MV-4-11 (cell line): ENCODE measurements around the gene KRT222.

Experiments used
- DNase-seq: peaks from one replicate; lab custom pipeline; 2025; lab: John Stamatoyannopoulos, UW

The KRT222 gene

GRCh38 chr17:40658396-40658795 lies 6.6 kb downstream of the KRT222 start:
- no peak for DNase-seq

GRCh38 chr17:40651939-40652338 lies 13.0 kb downstream of the KRT222 start:
- DNase-seq = no peak

GRCh38 chr17:40648384-40648968 lies 16.5 kb downstream of the KRT222 start:
- DNase-seq = no peak

- peak; percentile 60 for DNase-seq
Measured at GRCh38 chr17:40647624-40648383, 17.2 kb downstream of the KRT222 start, which contains the start of gene SMARCE1. SMARCE1 (minus strand) TSS chr17:40647818; CDS start chr17:40645802, 2,016 bp downstream.

GRCh38 chr17:40646791-40647623 lies 18.0 kb downstream of the KRT222 start:
- DNase-seq = peak; percentile 28

- no peak for DNase-seq
Measured at GRCh38 chr17:40645943-40646342, 19.0 kb downstream of the KRT222 start.

GRCh38 chr17:40645291-40645690 lies 19.7 kb downstream of the KRT222 start:
- DNase-seq = no peak

GRCh38 chr17:40637931-40638330 lies 27.0 kb downstream of the KRT222 start:
- DNase-seq = no peak

- no peak for DNase-seq
Measured at GRCh38 chr17:40633871-40634270, 31.1 kb downstream of the KRT222 start.

GRCh38 chr17:40632216-40632615 lies 32.8 kb downstream of the KRT222 start:
- DNase-seq = no peak

- no peak for DNase-seq
Measured at GRCh38 chr17:40629842-40630241, 35.1 kb downstream of the KRT222 start.

GRCh38 chr17:40625311-40625710 lies 39.7 kb downstream of the KRT222 start:
- no peak for DNase-seq

- DNase-seq = no peak
Measured at GRCh38 chr17:40623419-40624210, 41.4 kb downstream of the KRT222 start.

GRCh38 chr17:40622509-40622928 lies 42.5 kb downstream of the KRT222 start:
- peak; percentile 59 for DNase-seq

- DNase-seq = no peak
Measured at GRCh38 chr17:40621578-40621977, 43.4 kb downstream of the KRT222 start.

GRCh38 chr17:40621019-40621418 lies 44.0 kb downstream of the KRT222 start:
- DNase-seq = no peak

- DNase-seq = no peak
Measured at GRCh38 chr17:40618754-40619625, 46.0 kb downstream of the KRT222 start.

GRCh38 chr17:40617678-40618240 lies 47.2 kb downstream of the KRT222 start:
- peak; percentile 50 for DNase-seq

- no peak for DNase-seq
Measured at GRCh38 chr17:40616592-40616991, 48.4 kb downstream of the KRT222 start.

GRCh38 chr17:40615841-40616476 lies 49.0 kb downstream of the KRT222 start:
- no peak for DNase-seq
